Left lung (tissue), 10 donors: ENCODE measurements around the gene CCDC182. TPM values are rescaled to one million over a fixed set of nuclear protein-coding genes. Genes with fewer than 3 reads are reported as not detected.

Experiments used
- ATAC-seq: fragments of 200-7000 bp; cut with Tn5 transposase; one replicate; pipeline ENCODE4 v1.9.1; 2020; ENCODE audit warnings: moderate library complexity
- DNase-seq, 4 donors: peaks; one replicate each; pipeline ENCODE4 v3.0.0-alpha.2; 2013 to 2020
- H3K27ac ChIP-seq, 2 donors: fragments of 200-600 bp; sonication (generic) in 1 of 2; one replicate each; pipeline versions ENCODE4 v1.5.0 to v1.8.0; 2020 to 2021
- H3K27me3 ChIP-seq, 2 donors: fragments of 200-600 bp; sonication (generic) in 1 of 2; one replicate each; pipeline versions ENCODE4 v1.5.0 to v1.8.0; 2020 to 2021
- H3K36me3 ChIP-seq, 2 donors: fragments of 200-600 bp; sonication (generic) in 1 of 2; one replicate each; pipeline versions ENCODE4 v1.5.0 to v1.8.0; 2020 to 2021
- H3K4me1 ChIP-seq, 2 donors: fragments of 200-600 bp; one replicate each; pipeline ENCODE4 v1.8.0; 2021
- H3K4me3 ChIP-seq, 2 donors: fragments of 200-600 bp; sonication (generic) in 1 of 2; one replicate each; pipeline versions ENCODE4 v1.5.0 to v1.8.0; 2020 to 2021; ENCODE audit warnings: mild to moderate bottlenecking in 1 of 2
- H3K9me3 ChIP-seq, 2 donors: fragments of 200-600 bp; sonication (generic) in 1 of 2; one replicate each; pipeline versions ENCODE4 v1.5.0 to v1.8.0; 2020 to 2021
- CTCF ChIP-seq, 2 donors: fragments of 200-600 bp; sonication (generic) in 1 of 2; IDR thresholded peaks; one replicate each; pipeline versions ENCODE4 v1.5.0 to v1.8.0; 2021; ENCODE audit warnings: antibody characterized with exemption in 2 of 2
- intact Hi-C, 2 donors: fragments of 100-400 bp; cut with DNase I; formaldehyde crosslinking; loops; one replicate each; pipeline versions ENCODE4 v1.11.2 to v1.14.2; 2022
- polyA plus RNA-seq, 6 donors: library from polyadenylated mRNA; unstranded; fragments of 120-200 nt; gene quantifications; one replicate each; pipeline ENCODE4 v1.2.1, GENCODE V29; 2013; ENCODE audit not compliant: insufficient read length in 6 of 6
- total RNA-seq, 2 donors: library from RNA; stranded (reverse); fragmentation: NEBNext Ultra II Directional; extraction: Animal tissue kit (Norgen Biotek cat#: 25700); gene quantifications; one replicate each; pipeline ENCODE4 v1.2.1, GENCODE V29; 2021
- donor health status: DM: no; HTN: yes; CAD: no.
- donor health status: DM: no; HTN: no; CAD: no.

Gene CCDC182
- total and polyA plus RNA-seq, 8 donors, result 0.15 TPM; not detected in 7

GRCh38 chr17:57715981-57716380 is 29.1 kb downstream of the CCDC182 start:
- TF ChIP-seq CTCF (IDR thresholded peaks at IDR 0.05), result no peak
- Histone ChIP-seq H3K4me3 (no peak overlapping the region), H3K4me1 (no peaks in the 10 kb centered on the region), H3K27ac (no peak overlapping the region), H3K27me3 (peaks cover 0 to 21% of the 10 kb centered on the region in 2 donors), H3K36me3 (no peaks in the 10 kb centered on the region), H3K9me3 (no peaks in the 10 kb centered on the region)
- no peak for DNase-seq
- no peak for ATAC-seq
- intact Hi-C loops, result no loop called here

GRCh38 chr17:57714665-57715180 is 30.4 kb downstream of the CCDC182 start:
- H3K9me3 ChIP-seq, result peaks cover 0 to 1% of the 10 kb centered on the region in 2 donors
- no peak for ATAC-seq
- intact Hi-C loops, result no loop called here
- DNase-seq, result peak in 1 of 4 donors; percentile 46
- TF ChIP-seq CTCF (IDR thresholded peaks at IDR 0.05), result no peak
- peaks cover 0 to 21% of the 10 kb centered on the region in 2 donors for H3K27me3 ChIP-seq
- H3K4me3 ChIP-seq, result no peak overlapping the region
- no peak overlapping the region for H3K27ac ChIP-seq
- H3K36me3 ChIP-seq, result no peaks in the 10 kb centered on the region
- H3K4me1 ChIP-seq, result no peaks in the 10 kb centered on the region

- DNase-seq, result no peak
- no peak overlapping the region for H3K27ac ChIP-seq
- no peak for ATAC-seq
Observed at GRCh38 chr17:57713140-57713539, 32.0 kb downstream of the CCDC182 start.

GRCh38 chr17:57708410-57708809 is 36.7 kb downstream of the CCDC182 start:
- no peak overlapping the region for H3K27ac ChIP-seq
- no peaks in the 10 kb centered on the region for H3K27me3 ChIP-seq
- no peak for TF ChIP-seq CTCF (IDR thresholded peaks at IDR 0.05)
- H3K36me3 ChIP-seq, result no peaks in the 10 kb centered on the region
- no peaks in the 10 kb centered on the region for H3K4me1 ChIP-seq
- intact Hi-C loops, result no loop called here
- peaks cover 0 to 1% of the 10 kb centered on the region in 2 donors for H3K9me3 ChIP-seq
- ATAC-seq (no peak), DNase-seq (no peak)
- no peak overlapping the region for H3K4me3 ChIP-seq

More at GRCh38 chr17:57713140-57713539, 32.0 kb downstream of the CCDC182 start:
- intact Hi-C loops, result no loop called here
- no peaks in the 10 kb centered on the region for H3K36me3 ChIP-seq
- no peaks in the 10 kb centered on the region for H3K4me1 ChIP-seq
- peaks cover 0 to 13% of the 10 kb centered on the region in 2 donors for H3K27me3 ChIP-seq
- TF ChIP-seq CTCF (IDR thresholded peaks at IDR 0.05), result no peak
- H3K4me3 ChIP-seq, result no peak overlapping the region
- peaks cover 0 to 1% of the 10 kb centered on the region in 2 donors for H3K9me3 ChIP-seq

GRCh38 chr17:57707892-57708291 is 37.2 kb downstream of the CCDC182 start:
- intact Hi-C loops, result no loop called here

More at GRCh38 chr17:57707892-57708291, 37.2 kb downstream of the CCDC182 start:
- Histone ChIP-seq H3K27ac (no peak overlapping the region), H3K27me3 (no peaks in the 10 kb centered on the region), H3K36me3 (no peaks in the 10 kb centered on the region), H3K4me1 (no peaks in the 10 kb centered on the region), H3K4me3 (no peak overlapping the region), H3K9me3 (peaks cover 0 to 1% of the 10 kb centered on the region in 2 donors)
- ATAC-seq (no peak), DNase-seq (peak in 2 of 4 donors; percentile 57 to 84)
- TF ChIP-seq CTCF (IDR thresholded peaks at IDR 0.05), result no peak
